WTC11 (cell line): ENCODE measurements around the gene SLC16A13.

Experiments used
- ATF2 ChIP-seq: sonication (generic); formaldehyde crosslinking; IDR thresholded peaks from 2 replicates; pipeline ENCODE4 v1.8.1; 2022; ENCODE audit warnings: low read depth, missing genetic modification reagents, borderline replicate concordance
- ATF6 ChIP-seq: sonication (generic); formaldehyde crosslinking; IDR thresholded peaks from 2 replicates; pipeline ENCODE4 v1.8.1; 2023; ENCODE audit warnings: mild to moderate bottlenecking, missing genetic modification reagents
- CREB1 ChIP-seq: sonication (generic); formaldehyde crosslinking; IDR thresholded peaks from 2 replicates; pipeline ENCODE4 v1.8.0; 2023; ENCODE audit warnings: mild to moderate bottlenecking, missing genetic modification reagents
- CTCF ChIP-seq: fragments of 200-600 bp; IDR thresholded peaks from 2 replicates; pipeline ENCODE4 v1.8.0; 2022; ENCODE audit warnings: antibody characterized with exemption
- FOXJ3 ChIP-seq: sonication (generic); formaldehyde crosslinking; IDR thresholded peaks from 2 replicates; pipeline ENCODE4 v1.9.0; 2021; ENCODE audit warnings: missing genetic modification reagents, mild to moderate bottlenecking, borderline replicate concordance
- HMGA2 ChIP-seq: fragments of 250-450 bp; sonication (Bioruptor Pico); IDR thresholded peaks from 2 replicates; pipeline ENCODE4 v1.4.0; 2021; ENCODE audit warnings: mild to moderate bottlenecking, moderate library complexity
- HMGXB4 ChIP-seq: sonication (generic); formaldehyde crosslinking; IDR thresholded peaks from 2 replicates; pipeline ENCODE4 v1.8.1; 2023; ENCODE audit warnings: mild to moderate bottlenecking, moderate library complexity, missing genetic modification reagents
- SMAD3 ChIP-seq: sonication (generic); formaldehyde crosslinking; IDR thresholded peaks from 2 replicates; pipeline ENCODE4 v1.8.0; 2022; ENCODE audit warnings: missing genetic modification reagents, mild to moderate bottlenecking, borderline replicate concordance
- SMAD4 ChIP-seq: sonication (generic); formaldehyde crosslinking; IDR thresholded peaks from 2 replicates; pipeline ENCODE4 v1.8.0; 2022; ENCODE audit warnings: mild to moderate bottlenecking, missing genetic modification reagents
- SOX15 ChIP-seq: fragments of 250-450 bp; sonication (Bioruptor Pico); IDR thresholded peaks from 2 replicates; pipeline ENCODE4 v1.9.0; 2021; ENCODE audit warnings: mild to moderate bottlenecking
- ZNF396 ChIP-seq: fragments of 250-450 bp; sonication (Bioruptor Pico); IDR thresholded peaks from 2 replicates; pipeline ENCODE4 v1.8.0; 2021; ENCODE audit warnings: mild to moderate bottlenecking, moderate library complexity, borderline replicate concordance
- ZNF423 ChIP-seq: fragments of 250-450 bp; sonication (Bioruptor Pico); IDR thresholded peaks from 2 replicates; pipeline ENCODE4 v2.1.2; 2022; ENCODE audit warnings: mild to moderate bottlenecking, moderate library complexity

- TF ChIP-seq HMGA2 (CRISPR knock-in tag) (no peak), CTCF (no peak), ZNF423 (no peak), ATF6 (CRISPR knock-in tag) (no peak), CREB1 (CRISPR knock-in tag) (no peak), ZNF396 (CRISPR knock-in tag) (no peak), HMGXB4 (CRISPR knock-in tag) (no peak), SMAD4 (no peak), ATF2 (CRISPR knock-in tag) (no peak), FOXJ3 (CRISPR knock-in tag) (no peak), SOX15 (CRISPR knock-in tag) (no peak), SMAD3 (CRISPR knock-in tag) (no peak)
Observed at GRCh38 chr17:7010523-7010922, 25.3 kb upstream of the SLC16A13 start.
